ENCODE results near the gene AKAP6. TPM values are rescaled to one million over a fixed set of nuclear protein-coding genes. Genes with fewer than 3 reads are reported as not detected.

Gene AKAP6
- total and polyA plus RNA-seq, 2 of the 8 experiments (the other 6 are each of a cell fraction or from before 2014, with no cell fraction given), result 0.09 to 0.89 TPM

DNA sequence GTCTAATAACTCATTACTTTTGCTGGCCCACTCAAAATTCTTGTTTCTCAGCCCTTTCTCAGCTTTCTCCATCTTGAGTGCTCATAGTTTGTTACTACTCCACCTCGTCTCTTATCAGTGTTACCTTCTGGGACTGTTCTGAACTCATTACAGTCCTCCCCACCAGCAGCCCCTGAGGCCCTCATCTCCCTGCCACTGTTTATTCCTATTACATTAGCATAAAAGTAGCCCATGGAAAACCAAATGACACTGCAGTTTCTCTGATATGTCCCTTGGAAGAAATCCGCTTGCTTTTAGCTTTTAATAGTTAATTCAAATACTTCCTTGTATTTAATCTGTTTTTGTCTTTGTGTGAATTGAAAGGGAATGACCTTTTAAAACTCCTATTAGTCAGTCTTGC is 7.6 kb downstream of the AKAP6 start:
- Histone ChIP-seq H3K36me3 (ENCODE audit: control insufficient read depth in 2 of 4, insufficient read depth in 4 of 4, low read length in 3 of 4) (no peaks in the 10 kb centered on the region), H3K79me2 (ENCODE audit: control insufficient read depth in 1 of 2, insufficient read depth in 2 of 2, low read length in 2 of 2) (no peaks in the 10 kb centered on the region), H3K4me1 (replicated peaks in 1 of 4; ENCODE audit: control insufficient read depth in 3 of 4, insufficient read depth in 4 of 4, low read length in 3 of 4) (peaks cover 0 to 4% (median 0%) of the 10 kb centered on the region in 4 experiments; a peak in 2 of 7 replicates), H3K9ac (replicated peaks in 1 of 4; ENCODE audit: extremely low read depth in 1 of 4, low read depth in 3 of 4, low read length in 3 of 4) (no peak overlapping the region), H4K5ac (ENCODE audit: insufficient read length, low read depth, low read length) (no peak overlapping the region), H3K14ac (ENCODE audit: insufficient read length) (no peak overlapping the region), H3K9me3 (ENCODE audit: insufficient read depth in 2 of 2, low read depth in 1 of 2, low read length in 1 of 2) (no peaks in the 10 kb centered on the region), H4K8ac (ENCODE audit: extremely low read depth, insufficient read depth, low read length) (no peak overlapping the region), H3K4me3 (ENCODE audit: extremely low read depth in 1 of 4, insufficient read depth in 2 of 4, low read depth in 3 of 4, low read length in 4 of 4) (no peak overlapping the region), H2BK12ac (ENCODE audit: low read depth, low read length) (no peak overlapping the region), H3K4me2 (ENCODE audit: insufficient read depth in 1 of 2, low read depth in 2 of 2, low read length in 2 of 2) (no peak overlapping the region), H2BK5ac (ENCODE audit: low read depth, low read length) (no peak overlapping the region), H2AFZ (ENCODE audit: low read length) (no peak overlapping the region), H2BK20ac (ENCODE audit: low read length) (no peak overlapping the region), H3K56ac (replicated peaks; ENCODE audit: insufficient read length, low read depth, low read length) (no peak overlapping the region), H3K23me2 (ENCODE audit: low read depth, low read length) (no peaks in the 10 kb centered on the region), H3K27me3 (replicated peaks in 1 of 4; ENCODE audit: control insufficient read depth in 3 of 4, extremely low read depth in 1 of 4, insufficient read depth in 3 of 4, low read length in 3 of 4) (no peaks in the 10 kb centered on the region), H2BK15ac (ENCODE audit: low read length) (no peak overlapping the region), H2BK120ac (replicated peaks; ENCODE audit: low read depth, low read length) (no peak overlapping the region), H3K79me1 (ENCODE audit: low read depth, low read length) (no peaks in the 10 kb centered on the region), H2AK5ac (ENCODE audit: low read depth, low read length) (no peak overlapping the region), H3K4ac (replicated peaks; ENCODE audit: insufficient read length, low read depth, low read length) (no peak overlapping the region), H3K18ac (ENCODE audit: extremely low read depth, low read length) (no peak overlapping the region), H3K23ac (ENCODE audit: insufficient read length) (no peak overlapping the region), H3K27ac (ENCODE audit: low read depth, low read length) (no peak overlapping the region), H4K20me1 (replicated peaks in 1 of 2; ENCODE audit: control insufficient read depth in 1 of 2, insufficient read depth in 2 of 2, low read length in 2 of 2) (no peaks in the 10 kb centered on the region), H4K91ac (replicated peaks; ENCODE audit: insufficient read length, low read length) (no peak overlapping the region)
- no peak for FAIRE-seq
- 88% methylated on average over 2 of the region's 2 CpGs; no CpG with 5 or more reads in 1 of the 2 experiments for WGBS, 2 experiments (ENCODE audit: extremely low coverage in 1 of 2, insufficient coverage in 1 of 2, insufficient read length in 1 of 2, insufficient replicate concordance in 2 of 2, low coverage in 1 of 2, low lambda C conversion rate in 2 of 2, missing lambda C conversion rate in 1 of 2)
- CTCF ChIA-PET (ENCODE audit: partially characterized antibody), result interaction anchor here (0.6 kb wide), 1 partner anchor 177 kb away, joined by 3 read pairs; no protein-coding TSS in a partner anchor
- POLR2A ChIA-PET (ENCODE audit: partially characterized antibody), result no interaction called here
- no peak for DNase-seq (ENCODE audit: low read depth in 1 of 2, low spot score in 2 of 2)
- TF ChIP-seq USF2 (IDR thresholded peaks at IDR 0.05; ENCODE audit: low read length) (no peak), SP4 (IDR thresholded peaks at IDR 0.05; ENCODE audit: low read length) (no peak), CHD1 (IDR thresholded peaks at IDR 0.05; ENCODE audit: low read depth, low read length) (no peak), RXRA (IDR thresholded peaks at IDR 0.05; ENCODE audit: insufficient read depth, low read depth, low read length) (no peak), CBX8 (IDR thresholded peaks at IDR 0.05; ENCODE audit: borderline replicate concordance, low read depth, low read length) (no peak), CHD2 (IDR thresholded peaks at IDR 0.05; ENCODE audit: low read length) (no peak), SUZ12 (IDR thresholded peaks at IDR 0.05; ENCODE audit: low read length) (no peak), TBP (IDR thresholded peaks at IDR 0.05; ENCODE audit: low read depth, low read length) (no peak), KDM1A (IDR thresholded peaks at IDR 0.05; ENCODE audit: borderline replicate concordance, low read length) (no peak), E2F6 (IDR thresholded peaks at IDR 0.05) (no peak), SP2 (IDR thresholded peaks at IDR 0.05; ENCODE audit: low read length) (no peak), POU5F1 (IDR thresholded peaks at IDR 0.05; ENCODE audit: low read depth, low read length) (no peak), EZH2 (IDR thresholded peaks at IDR 0.05; ENCODE audit: low read depth, low read length, severe bottlenecking) (no peak)
